PFSK-1 (cell line): ENCODE results near the gene GFPT2.

ENCODE experiments used
- FOXP2 ChIP-seq: optimal IDR thresholded peaks from 2 replicates; pipeline ENCODE3; 2011; ENCODE audit warnings: borderline replicate concordance, control low read depth, inconsistent platforms; ENCODE audit not compliant: insufficient read depth; ENCODE audit errors: extremely low read length, extremely low read depth
- POLR2AphosphoS5 ChIP-seq: IDR thresholded peaks from 2 replicates; pipeline ENCODE4 v1.6.1; 2012; ENCODE audit warnings: low read depth, mild to moderate bottlenecking, control low read depth, low read length, moderate library complexity
- REST ChIP-seq, 2 experiments: IDR thresholded peaks; 2 replicates each; pipeline versions ENCODE4 v1.6.1 to v1.8.0; 2011 to 2012; ENCODE audit warnings: low read depth in 2 of 2, low read length in 2 of 2, control low read depth in 1 of 2, inconsistent platforms in 1 of 2, mild to moderate bottlenecking in 1 of 2, moderate library complexity in 1 of 2; ENCODE audit not compliant: insufficient read depth in 1 of 2
- SIN3A ChIP-seq: IDR thresholded peaks from 2 replicates; pipeline ENCODE4 v1.6.1; 2012; ENCODE audit warnings: mild to moderate bottlenecking, low read length, moderate library complexity, borderline replicate concordance; ENCODE audit not compliant: insufficient read depth
- TAF1 ChIP-seq: IDR thresholded peaks from 2 replicates; pipeline ENCODE4 v1.6.1; 2012; ENCODE audit warnings: low read length, control low read depth, borderline replicate concordance; ENCODE audit not compliant: insufficient read depth

GFPT2 gene

GRCh38 chr5:180281706-180282105 lies 71.4 kb downstream of the GFPT2 start:
- no peak for TF ChIP-seq TAF1

DNA sequence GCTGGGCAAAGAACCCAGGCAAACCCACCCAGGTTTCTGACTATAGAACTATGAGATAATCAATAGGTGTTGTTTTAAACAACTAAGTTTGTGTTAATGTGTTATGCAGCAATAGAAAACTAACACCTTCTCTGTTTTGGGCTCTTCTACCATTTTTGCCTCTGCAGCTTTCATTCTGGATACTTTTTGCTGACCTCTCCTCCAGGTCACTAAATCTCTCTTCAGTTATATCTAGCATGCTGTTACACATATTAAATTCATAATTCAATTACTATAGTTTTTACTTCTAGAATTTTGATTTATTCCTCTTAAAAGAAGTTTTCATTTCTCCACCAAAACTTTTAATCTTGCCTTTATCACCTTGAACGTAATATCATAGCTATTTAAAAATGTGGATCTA lies 78.4 kb downstream of the GFPT2 start:
- TF ChIP-seq REST (IDR thresholded peaks at IDR 0.05; ENCODE audit: insufficient read depth in 1 of 2, low read depth in 2 of 2, low read length in 2 of 2) (no peak), FOXP2 (no peak), TAF1 (no peak), POLR2AphosphoS5 (no peak), SIN3A (no peak)

- TF ChIP-seq REST (IDR thresholded peaks at IDR 0.05; ENCODE audit: insufficient read depth in 1 of 2, low read depth in 2 of 2, low read length in 2 of 2) (no peak), TAF1 (no peak), POLR2AphosphoS5 (no peak), FOXP2 (no peak), SIN3A (no peak)
These were observed 81.9 kb downstream of the GFPT2 start for GRCh38 chr5:180271221-180271620.

DNA sequence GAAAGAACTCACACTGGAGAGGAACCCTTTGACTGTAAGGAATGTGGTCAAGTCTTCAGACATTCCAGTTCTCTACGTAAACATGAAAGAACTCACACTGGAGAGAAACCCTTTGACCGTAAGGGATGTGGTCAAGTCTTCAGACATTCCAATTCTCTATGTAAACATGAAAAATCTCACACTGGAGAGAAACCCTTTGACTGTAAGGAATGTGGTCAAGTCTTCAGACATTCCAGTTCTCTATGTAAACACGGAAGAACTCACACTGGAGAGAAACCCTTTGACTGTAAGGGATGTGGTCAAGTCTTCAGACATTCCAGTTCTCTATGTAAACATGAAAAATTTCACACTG lies 93.9 kb downstream of the GFPT2 start:
- TF ChIP-seq SIN3A (no peak), REST (IDR thresholded peaks at IDR 0.05; ENCODE audit: insufficient read depth in 1 of 2, low read depth in 2 of 2, low read length in 2 of 2) (no peak), POLR2AphosphoS5 (no peak), TAF1 (no peak), FOXP2 (no peak)

DNA sequence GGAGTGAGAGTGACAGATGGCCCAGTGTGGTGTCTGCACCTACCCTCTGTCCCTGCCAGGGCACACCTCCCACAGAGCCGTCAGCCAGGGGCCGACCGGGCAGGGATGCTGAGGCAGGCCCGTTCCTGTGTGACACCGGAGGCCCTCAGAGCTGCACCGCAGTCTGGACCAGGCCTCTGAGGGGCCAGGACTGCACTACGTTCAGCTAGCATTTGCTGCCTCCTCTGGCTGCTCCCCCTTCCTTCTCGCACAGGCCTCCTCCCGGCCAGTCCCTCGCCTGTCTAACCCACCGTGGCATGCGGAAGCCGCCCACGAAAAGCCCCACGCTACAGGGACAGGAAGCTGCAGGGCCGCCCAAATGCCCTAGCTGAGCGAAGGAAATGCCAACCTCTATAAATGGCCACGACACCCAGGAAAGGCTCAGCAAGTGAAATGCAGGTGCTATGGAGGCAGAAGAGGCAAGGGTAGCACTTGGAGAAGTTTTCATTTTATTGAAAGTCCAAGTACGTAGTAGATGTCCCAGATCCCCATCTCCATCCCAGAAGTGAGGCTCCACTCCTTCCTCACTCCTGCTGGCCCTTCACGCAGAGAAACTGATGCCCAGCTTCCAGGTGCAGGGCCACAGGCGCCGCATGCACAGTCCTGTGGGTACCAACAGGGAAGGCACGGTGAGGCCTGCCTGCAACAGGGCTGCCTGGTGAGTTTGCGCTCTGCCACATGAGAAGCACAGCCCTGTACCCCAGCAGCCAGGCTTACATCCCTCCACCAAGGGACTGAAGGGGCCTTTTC lies 99.9 kb downstream of the GFPT2 start:
- TF ChIP-seq FOXP2: no peak
- no peak for TF ChIP-seq SIN3A

DNA sequence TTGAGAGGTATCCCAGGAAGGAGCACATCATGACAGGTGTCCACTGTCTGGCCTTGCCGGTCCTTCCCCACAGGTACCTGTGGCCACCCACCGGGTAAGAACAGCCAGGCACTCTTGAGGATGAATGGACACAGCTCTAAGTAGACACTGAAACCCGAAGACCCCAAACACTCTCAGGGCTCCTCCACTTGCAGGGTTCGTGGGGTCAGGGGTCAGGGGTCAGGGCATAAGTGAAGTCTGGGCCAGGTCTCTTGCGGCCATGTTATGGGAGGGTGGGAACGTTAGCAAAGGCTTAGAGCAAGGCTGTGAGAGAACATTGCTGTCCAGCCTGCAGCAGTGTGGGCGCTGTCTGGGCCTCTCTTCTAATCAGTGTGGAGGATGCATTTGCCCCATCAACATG lies 101.2 kb downstream of the GFPT2 start:
- no peak for TF ChIP-seq SIN3A
- no peak for TF ChIP-seq REST (IDR thresholded peaks at IDR 0.05; ENCODE audit: insufficient read depth in 1 of 2, low read depth in 2 of 2, low read length in 2 of 2)
- TF ChIP-seq TAF1: no peak
- TF ChIP-seq POLR2AphosphoS5: no peak
- no peak for TF ChIP-seq FOXP2
